Aorta (tissue), 5 donors: ENCODE results near the gene ULK4. TPM values are rescaled to one million over a fixed set of nuclear protein-coding genes. Genes with fewer than 3 reads are reported as not detected.

Experiments used
- ATAC-seq: fragments of 200-7000 bp; cut with Tn5 transposase; one replicate; pipeline ENCODE4 v1.9.1; 2022; ENCODE audit warnings: moderate library complexity; ENCODE audit not compliant: low FRiP score
- DNase-seq, 2 donors: peaks; one replicate each; pipeline ENCODE4 v3.0.0-alpha.2; 2020
- H3K27ac ChIP-seq, 2 donors: one replicate each; pipeline ENCODE4 v1.5.1; 2013; ENCODE audit warnings: low read length in 2 of 2, mild to moderate bottlenecking in 2 of 2, moderate library complexity in 2 of 2, control low read depth in 1 of 2, inconsistent platforms in 1 of 2, low read depth in 1 of 2
- H3K27me3 ChIP-seq, 2 donors: one replicate each; pipeline ENCODE4 v1.6.1; 2013; ENCODE audit warnings: control low read depth in 1 of 2, low read length in 1 of 2, mild to moderate bottlenecking in 1 of 2, moderate library complexity in 1 of 2; ENCODE audit not compliant: insufficient read depth in 2 of 2, control insufficient read depth in 1 of 2
- H3K36me3 ChIP-seq, 2 donors: one replicate each; pipeline ENCODE4 v1.6.1; 2013; ENCODE audit warnings: control low read depth in 1 of 2, low read length in 1 of 2, mild to moderate bottlenecking in 1 of 2; ENCODE audit not compliant: insufficient read depth in 2 of 2, control insufficient read depth in 1 of 2
- H3K4me1 ChIP-seq, 2 donors: one replicate each; pipeline ENCODE4 v1.6.1; 2013; ENCODE audit warnings: low read length in 2 of 2, control low read depth in 1 of 2, mild to moderate bottlenecking in 1 of 2, moderate library complexity in 1 of 2; ENCODE audit not compliant: insufficient read depth in 2 of 2, control insufficient read depth in 1 of 2
- H3K4me3 ChIP-seq, 2 donors: one replicate each; pipeline ENCODE4 v1.5.1; 2013; ENCODE audit warnings: low read length in 2 of 2, control low read depth in 1 of 2, mild to moderate bottlenecking in 1 of 2
- H3K9me3 ChIP-seq: one replicate; pipeline ENCODE4 v1.6.1; 2013; ENCODE audit warnings: mild to moderate bottlenecking, low read length; ENCODE audit not compliant: control insufficient read depth
- WGBS, 2 donors: extraction: QIAGEN DNeasy Blood & Tissue Kit; methylation state at CpG; one replicate each; pipeline ENCODE4 v1.1.7; 2013; 5-methylcytosine and 5-hydroxymethylcytosine counted together
- intact Hi-C, 2 donors: fragments of 100-400 bp; cut with DNase I; formaldehyde crosslinking; loops; one replicate each; pipeline versions ENCODE4 v1.14.2 to v1.15.0; 2022
- polyA plus RNA-seq, 2 donors: library from polyadenylated mRNA; stranded (reverse); fragments of 200-250 nt; gene quantifications; one replicate each; pipeline ENCODE4 v1.2.3, GENCODE V29; 2013
- total RNA-seq, 2 donors: library from RNA; stranded (reverse); fragmentation: NEBNext Ultra II Directional; extraction: Animal tissue kit (Norgen Biotek cat#: 25700); gene quantifications; one replicate each; pipeline ENCODE4 v1.2.1, GENCODE V29; 2021
- donor health status: healthy with polysubstance abuse.
- donor health status: Bipolar disorder and iron deficiency.
- donor health status: DM: no; HTN: no; CAD: no.
- donor health status: DM: no; HTN: no; CAD: no.
- donor health status: DM: yes; HTN: yes; CAD: no.

ULK4 gene
- total and polyA plus RNA-seq, 4 donors: 1.1 to 15.2 (median 7.5) TPM

DNA sequence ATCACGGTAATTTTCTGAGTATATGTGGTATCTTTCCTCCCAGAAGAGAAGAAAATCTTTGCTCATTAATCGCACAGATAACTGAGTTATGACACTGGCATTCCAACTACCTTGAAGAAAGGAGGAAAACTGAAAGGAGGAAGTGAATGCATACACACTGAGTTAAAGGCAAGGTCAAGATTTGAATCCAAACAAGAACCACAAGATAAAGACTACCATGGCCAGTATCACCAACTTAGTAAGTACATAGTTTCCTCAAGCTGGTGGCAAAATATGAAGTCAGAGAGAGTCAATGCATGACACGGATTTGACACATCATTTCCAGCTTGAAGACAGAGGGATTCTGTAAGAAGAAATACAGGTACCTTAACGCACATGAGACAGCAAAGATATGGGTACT is 287.5 kb downstream of the ULK4 start:
- ATAC-seq: no peak
- H3K36me3 ChIP-seq: no peaks in the 10 kb centered on the region
- intact Hi-C loops: no loop called here
- H3K27ac ChIP-seq: no peak overlapping the region
- H3K9me3 ChIP-seq: no peaks in the 10 kb centered on the region
- H3K27me3 ChIP-seq: no peaks in the 10 kb centered on the region
- no peak overlapping the region for H3K4me3 ChIP-seq
- WGBS, 2 donors: 81 to 83% methylated on average over 4 of the region's 4 CpGs
- DNase-seq: no peak
- peaks cover 0 to 2% of the 10 kb centered on the region in 2 donors for H3K4me1 ChIP-seq

DNA sequence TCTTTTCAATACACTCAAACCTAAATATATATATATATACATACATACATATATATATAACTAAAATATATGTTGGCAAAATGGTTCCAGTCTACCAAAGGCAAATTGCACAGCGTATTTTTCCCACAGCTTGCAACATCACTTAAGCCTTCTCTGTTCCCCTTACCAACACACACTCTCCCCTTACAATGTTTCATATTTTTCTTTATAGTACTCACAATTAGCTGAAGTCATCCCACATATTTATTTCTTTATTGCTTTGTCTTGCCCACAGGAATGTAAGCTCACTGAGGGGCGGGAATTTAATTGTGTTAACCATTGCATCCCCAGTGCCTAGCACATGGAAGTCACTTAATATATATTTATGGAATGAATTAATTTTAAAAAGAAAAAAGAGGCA is 288.3 kb downstream of the ULK4 start:
- ATAC-seq: no peak
- no peaks in the 10 kb centered on the region for H3K36me3 ChIP-seq
- no peak overlapping the region for H3K4me3 ChIP-seq
- intact Hi-C loops: no loop called here
- no peaks in the 10 kb centered on the region for H3K9me3 ChIP-seq
- peaks cover 0 to 2% of the 10 kb centered on the region in 2 donors for H3K4me1 ChIP-seq
- no peak overlapping the region for H3K27ac ChIP-seq
- no peaks in the 10 kb centered on the region for H3K27me3 ChIP-seq
- 63 to 71% methylated on average over 2 of the region's 2 CpGs for WGBS, 2 donors
- no peak for DNase-seq

DNA sequence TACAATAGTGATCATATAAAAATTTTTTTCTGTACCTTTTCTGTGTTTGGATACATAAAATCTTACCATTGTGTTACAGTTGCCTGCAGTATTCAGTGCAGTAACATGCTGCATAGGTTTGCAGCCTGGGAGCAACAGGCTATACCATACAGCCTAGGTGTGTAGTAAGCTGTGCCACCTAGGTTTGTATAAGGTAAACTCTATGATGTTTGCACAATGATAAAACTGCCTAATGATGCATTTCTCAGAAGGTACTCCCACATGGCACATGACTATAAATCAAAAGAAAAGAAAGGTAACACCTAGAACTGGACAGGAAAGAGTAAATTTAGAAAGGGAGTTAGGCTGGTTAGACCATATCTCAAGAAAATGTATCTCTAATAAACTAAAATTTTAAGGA is 293.5 kb downstream of the ULK4 start:
- no peak for ATAC-seq
- no peak for DNase-seq
- no peak overlapping the region for H3K4me3 ChIP-seq
- no peak overlapping the region for H3K27ac ChIP-seq
- intact Hi-C loops: no loop called here
- H3K4me1 ChIP-seq: no peaks in the 10 kb centered on the region
- H3K36me3 ChIP-seq: peaks cover 0 to 4% of the 10 kb centered on the region in 2 donors
- H3K27me3 ChIP-seq: no peaks in the 10 kb centered on the region
- peaks cover 3% of the 10 kb centered on the region for H3K9me3 ChIP-seq

DNA sequence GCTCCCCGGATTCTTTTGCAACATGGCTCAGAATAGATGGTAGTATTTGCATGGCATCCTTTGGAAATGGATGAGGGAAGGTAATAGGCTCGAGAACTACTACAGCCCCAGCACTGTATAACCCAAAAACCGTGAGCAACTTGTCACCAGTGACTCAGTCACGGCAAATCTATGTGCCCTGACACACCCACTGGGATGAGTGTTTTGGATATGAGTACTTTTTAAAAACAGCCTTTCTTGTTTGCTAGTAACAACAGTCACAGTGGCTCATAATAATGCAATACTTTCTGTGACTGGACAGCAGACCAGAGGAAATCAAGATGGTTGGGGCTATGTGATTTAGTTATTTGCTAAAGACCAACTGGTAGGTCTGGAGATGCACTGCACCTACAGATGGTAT is 299.6 kb downstream of the ULK4 start:
- 87 to 91% methylated on average over 4 of the region's 4 CpGs for WGBS, 2 donors
- Histone ChIP-seq H3K4me1 (no peaks in the 10 kb centered on the region), H3K36me3 (peaks cover 4% of the 10 kb centered on the region in 2 donors), H3K27me3 (no peaks in the 10 kb centered on the region), H3K27ac (no peak overlapping the region), H3K9me3 (peaks cover 3% of the 10 kb centered on the region), H3K4me3 (no peak overlapping the region)
- intact Hi-C loops: no loop called here
- ATAC-seq (no peak), DNase-seq (no peak)

DNA sequence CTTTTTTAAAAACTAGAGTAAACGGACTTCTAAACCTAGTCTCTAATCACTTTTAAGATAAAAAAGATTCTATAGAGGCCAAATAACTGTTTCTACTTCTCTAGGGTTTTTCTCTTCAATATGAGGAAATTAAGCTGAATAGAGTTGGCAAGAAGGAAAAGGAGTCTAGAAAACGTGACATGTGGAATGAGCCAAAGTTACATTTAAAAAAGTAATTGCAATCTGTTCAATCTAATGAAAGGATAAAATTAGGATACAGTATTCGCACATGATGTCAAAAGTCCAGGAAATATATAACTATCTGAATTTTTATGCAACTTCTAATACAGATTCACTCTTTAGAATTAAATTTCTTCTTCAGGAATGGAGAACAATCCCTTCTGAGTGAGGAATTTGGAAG is 300.1 kb downstream of the ULK4 start:
- H3K9me3 ChIP-seq: peaks cover 3% of the 10 kb centered on the region
- WGBS, 2 donors: 77 to 79% methylated on average over 3 of the region's 3 CpGs
- no peaks in the 10 kb centered on the region for H3K27me3 ChIP-seq
- intact Hi-C loops: no loop called here
- H3K36me3 ChIP-seq: peaks cover 4% of the 10 kb centered on the region in 2 donors
- no peak for ATAC-seq
- H3K4me1 ChIP-seq: no peaks in the 10 kb centered on the region
- no peak for DNase-seq
- no peak overlapping the region for H3K4me3 ChIP-seq
- H3K27ac ChIP-seq: no peak overlapping the region

DNA sequence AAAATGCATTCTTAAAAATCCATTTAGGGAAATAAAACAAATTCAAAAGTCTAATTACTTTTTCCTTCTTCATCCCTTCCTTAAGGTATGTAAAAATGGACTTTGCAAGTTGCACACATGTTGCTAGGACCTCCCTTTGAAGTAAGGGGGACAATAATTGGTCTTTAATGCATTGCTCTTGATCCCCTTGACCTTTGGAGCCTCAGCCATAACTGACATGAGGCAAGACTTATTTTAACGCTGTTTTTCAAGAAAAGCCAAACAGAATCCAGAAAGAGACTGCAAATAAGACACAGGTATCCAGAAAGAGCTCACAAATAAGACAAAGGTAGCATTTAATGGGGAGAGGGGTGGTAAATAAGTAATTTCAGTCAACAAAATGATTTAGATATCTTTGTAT is 301.4 kb downstream of the ULK4 start:
- H3K4me3 ChIP-seq: no peak overlapping the region
- DNase-seq (no peak), ATAC-seq (no peak)
- H3K9me3 ChIP-seq: no peaks in the 10 kb centered on the region
- H3K27me3 ChIP-seq: no peaks in the 10 kb centered on the region
- H3K27ac ChIP-seq: no peak overlapping the region
- no peaks in the 10 kb centered on the region for H3K4me1 ChIP-seq
- WGBS, 2 donors: 66 to 70% methylated on average over 1 of the region's 1 CpG
- peaks cover 0 to 4% of the 10 kb centered on the region in 2 donors for H3K36me3 ChIP-seq
- intact Hi-C loops: no loop called here

DNA sequence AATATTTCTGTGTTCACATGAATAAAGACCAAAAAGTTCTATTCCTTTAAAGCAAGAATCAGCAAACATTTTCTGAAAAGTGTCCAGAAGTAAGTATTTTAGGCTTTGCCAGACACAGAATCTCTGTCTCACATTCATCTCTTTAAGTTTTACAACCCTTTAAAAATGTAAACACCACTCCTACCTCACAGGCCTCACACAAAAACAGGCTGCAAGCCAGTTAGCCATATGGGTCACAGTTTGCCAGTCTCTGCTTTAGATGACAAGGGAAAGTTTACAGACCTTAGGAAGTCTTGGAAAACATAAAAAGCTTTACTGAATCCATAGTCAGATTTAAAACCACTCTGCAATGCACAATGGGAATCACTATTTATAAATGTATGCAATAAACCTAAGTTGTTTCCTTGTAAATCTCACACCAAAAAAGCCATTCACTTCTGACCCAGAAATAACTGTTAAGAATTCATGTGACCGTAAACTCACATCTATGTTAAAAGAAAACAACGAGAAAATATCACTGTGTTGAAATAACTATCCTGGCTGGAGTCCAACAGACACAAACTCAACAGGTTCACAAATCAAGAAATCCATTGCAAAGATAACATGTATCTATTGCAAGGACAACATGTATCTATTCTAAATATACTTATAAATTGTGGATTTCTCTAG is 308.2 kb downstream of the ULK4 start:
- DNase-seq (no peak), ATAC-seq (no peak)
- intact Hi-C loops: no loop called here
- Histone ChIP-seq H3K4me3 (no peak overlapping the region), H3K27ac (no peak overlapping the region), H3K27me3 (no peaks in the 10 kb centered on the region), H3K9me3 (no peaks in the 10 kb centered on the region), H3K4me1 (no peaks in the 10 kb centered on the region), H3K36me3 (no peaks in the 10 kb centered on the region)
- 26 to 34% methylated on average over 2 of the region's 2 CpGs for WGBS, 2 donors

DNA sequence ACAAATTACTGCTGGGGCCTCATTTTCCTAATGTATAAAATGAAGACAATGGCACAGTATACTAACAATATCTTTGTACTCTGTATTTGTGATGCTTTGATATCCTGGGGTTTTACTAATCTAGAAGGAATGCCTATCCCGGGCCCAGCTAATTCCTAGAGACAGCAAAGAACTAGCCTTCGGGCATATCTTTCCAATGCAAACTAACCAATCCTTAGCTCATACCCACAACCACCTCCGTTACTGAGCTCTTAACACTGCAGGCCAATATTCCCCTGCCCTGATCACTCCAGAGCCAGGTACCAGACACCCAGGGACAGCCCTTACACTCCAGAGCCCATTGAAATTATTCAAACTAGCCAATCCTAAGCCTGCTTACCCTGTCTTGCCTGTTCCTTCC is 309.0 kb downstream of the ULK4 start:
- ATAC-seq (no peak), DNase-seq (no peak)
- Histone ChIP-seq H3K27me3 (no peaks in the 10 kb centered on the region), H3K27ac (no peak overlapping the region), H3K9me3 (no peaks in the 10 kb centered on the region), H3K36me3 (no peaks in the 10 kb centered on the region), H3K4me1 (no peaks in the 10 kb centered on the region), H3K4me3 (no peak overlapping the region)
- intact Hi-C loops: no loop called here
- WGBS, 2 donors: 80 to 91% methylated on average over 3 of the region's 3 CpGs

DNA sequence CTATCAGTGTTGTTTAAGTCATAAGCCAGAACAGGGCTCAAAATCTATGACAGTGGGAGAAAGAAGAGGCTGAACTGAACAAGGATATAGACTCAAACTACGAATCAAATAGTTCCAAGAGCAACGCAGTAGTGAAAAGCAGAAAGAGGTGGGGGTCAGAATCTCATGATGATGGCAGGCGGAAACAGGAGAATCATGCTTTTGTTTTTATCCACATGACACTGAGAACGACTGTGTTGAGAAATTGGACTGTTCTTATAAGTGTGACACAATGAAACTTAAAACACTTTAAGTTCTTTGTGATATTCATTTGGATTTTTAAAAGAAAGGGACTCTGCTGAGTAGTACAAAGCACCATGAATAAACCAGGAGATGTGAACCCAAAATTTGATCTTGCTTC is 309.4 kb downstream of the ULK4 start:
- intact Hi-C loops: no loop called here
- Histone ChIP-seq H3K36me3 (no peaks in the 10 kb centered on the region), H3K4me1 (no peaks in the 10 kb centered on the region), H3K9me3 (no peaks in the 10 kb centered on the region), H3K4me3 (no peak overlapping the region), H3K27ac (no peak overlapping the region), H3K27me3 (no peaks in the 10 kb centered on the region)
- ATAC-seq (no peak), DNase-seq (no peak)
- 90 to 93% methylated on average over 4 of the region's 4 CpGs for WGBS, 2 donors
